ENCODE results near the gene NAALADL2.
"Not testable (repeated sequence)": the region's sequence is repeated elsewhere in the genome, so short reads cannot be mapped to it uniquely, and the experiment has no call there.

NAALADL2 gene

DNA sequence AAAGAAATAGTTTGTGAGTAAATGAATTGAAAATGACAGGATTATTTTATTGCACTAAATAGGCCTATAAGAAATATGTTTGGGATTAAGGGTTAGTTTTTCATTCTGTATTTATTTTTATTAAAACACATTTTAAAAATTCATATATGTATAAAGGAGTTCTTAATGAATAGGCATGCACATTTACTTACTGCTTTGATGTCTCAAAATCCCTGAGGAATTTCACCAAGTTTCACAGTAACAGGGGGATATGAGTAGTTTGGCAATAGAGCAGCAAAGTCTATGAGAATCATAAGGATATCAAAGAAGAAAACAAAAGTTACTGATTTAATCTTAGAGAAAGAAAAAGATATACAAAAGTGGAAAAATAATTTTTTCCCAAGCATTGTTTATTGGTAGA, 411.7 kb downstream of the NAALADL2 start:
- peak; percentile 49 for DNase-seq

DNA sequence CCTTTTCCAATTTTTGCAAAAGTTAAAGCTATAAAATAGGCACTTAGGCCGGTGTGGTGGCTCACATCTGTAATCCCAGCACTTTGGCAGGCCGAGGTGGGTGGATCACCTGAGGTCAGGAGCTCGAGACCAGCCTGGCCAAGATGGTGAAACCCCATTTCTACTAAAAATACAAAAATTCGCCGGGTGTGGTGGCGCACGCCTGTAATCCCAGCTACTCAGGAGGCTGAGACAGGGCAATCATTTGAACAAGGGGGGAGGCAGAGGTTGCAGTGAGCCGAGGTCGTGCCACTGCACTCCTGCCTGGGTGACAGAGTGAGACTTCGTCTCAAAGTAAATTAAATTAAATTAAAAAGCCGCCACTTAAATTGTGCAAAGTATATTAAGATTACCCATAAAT, 412.3 kb downstream of the NAALADL2 start:
- DNase-seq, result not testable (repeated sequence)

DNA sequence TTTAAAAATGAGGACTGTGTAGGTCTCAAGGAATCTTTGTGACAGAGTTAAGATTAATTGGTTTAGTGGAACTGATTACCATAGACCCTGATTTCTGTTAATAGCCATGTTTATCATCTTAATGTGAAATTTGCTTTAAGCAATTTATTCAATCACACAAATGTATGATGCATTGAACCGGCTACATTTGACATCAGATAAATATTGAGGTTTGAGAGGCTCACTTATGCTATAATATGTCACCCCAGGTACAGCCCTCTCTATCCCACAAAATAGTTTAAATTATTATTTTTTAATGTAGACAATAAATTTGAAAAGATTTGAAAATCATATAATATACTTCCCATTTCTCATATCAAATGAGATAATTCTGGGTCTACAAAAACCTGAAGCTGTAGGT, 413.3 kb downstream of the NAALADL2 start:
- no peak for DNase-seq

DNA sequence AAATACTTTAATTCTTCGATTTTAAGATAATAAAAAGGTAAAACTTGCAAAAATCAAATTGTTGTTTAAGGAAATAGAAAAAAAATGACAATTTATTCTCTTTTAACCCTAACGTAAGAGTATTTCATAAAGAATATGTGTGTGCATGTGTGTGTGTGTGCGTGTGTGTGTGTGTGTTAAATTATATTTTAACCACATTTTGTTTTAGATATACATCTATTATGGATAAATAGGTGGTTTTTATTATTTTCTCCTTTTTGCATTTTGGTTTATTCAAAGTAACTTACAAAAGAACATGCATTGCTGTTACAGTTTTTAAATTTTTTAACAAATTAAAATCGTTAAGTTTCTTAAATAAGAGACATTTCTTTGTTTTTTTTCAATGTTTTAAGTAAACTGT, 414.4 kb downstream of the NAALADL2 start:
- DNase-seq, result no peak

DNA sequence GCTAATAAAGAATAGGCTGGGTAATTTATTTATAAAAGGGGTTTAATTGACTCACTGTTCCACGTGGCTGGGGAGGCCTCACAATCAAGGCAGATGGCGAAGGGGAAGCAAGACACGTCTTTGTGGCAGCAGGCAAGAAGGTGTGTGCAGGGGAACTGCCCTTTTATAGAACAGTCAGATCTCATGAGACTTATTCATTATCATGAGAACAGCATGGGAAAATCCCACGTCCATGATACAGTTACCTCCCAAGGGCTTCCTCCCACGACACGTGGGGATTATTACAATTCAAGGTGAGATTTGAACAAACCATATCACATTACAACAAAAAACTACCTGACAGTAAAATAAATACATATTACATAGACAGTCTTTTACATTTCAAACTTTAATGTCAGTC, 414.9 kb downstream of the NAALADL2 start:
- DNase-seq, result no peak

DNA sequence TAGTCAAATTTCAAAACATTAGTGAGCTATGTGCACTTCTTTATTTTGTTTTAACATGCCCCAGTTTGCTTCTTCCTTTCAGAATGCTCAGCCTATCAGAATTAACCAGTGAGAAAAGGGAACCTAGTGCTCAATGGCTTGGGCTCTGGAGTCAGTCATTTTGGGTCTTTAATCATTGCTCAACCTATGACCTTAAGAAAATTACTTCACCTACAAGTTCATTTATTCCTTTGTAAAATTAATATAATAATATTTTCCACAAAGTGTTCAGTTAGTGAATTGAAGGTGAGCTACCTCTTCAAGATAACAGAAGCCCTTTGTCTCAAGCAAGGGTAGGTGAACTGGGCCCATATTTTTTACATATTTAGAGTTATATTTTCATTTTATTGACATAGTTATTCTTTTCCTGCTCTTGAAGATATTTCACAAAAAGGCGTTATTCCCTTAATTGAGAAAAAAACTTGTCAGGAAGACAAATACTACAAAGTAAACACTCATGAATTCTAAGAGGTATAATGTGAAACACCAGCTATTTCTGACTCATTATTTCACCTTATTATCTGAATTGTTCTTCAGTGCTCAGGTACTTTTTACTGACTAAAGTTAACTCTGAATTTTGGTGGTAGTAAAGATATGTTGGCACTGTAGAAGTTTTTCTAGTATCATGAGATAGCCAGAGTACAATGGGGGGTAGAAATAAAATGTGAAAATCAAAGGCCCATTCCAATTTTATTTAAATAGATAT, 415.5 kb downstream of the NAALADL2 start:
- DNase-seq, result no peak

DNA sequence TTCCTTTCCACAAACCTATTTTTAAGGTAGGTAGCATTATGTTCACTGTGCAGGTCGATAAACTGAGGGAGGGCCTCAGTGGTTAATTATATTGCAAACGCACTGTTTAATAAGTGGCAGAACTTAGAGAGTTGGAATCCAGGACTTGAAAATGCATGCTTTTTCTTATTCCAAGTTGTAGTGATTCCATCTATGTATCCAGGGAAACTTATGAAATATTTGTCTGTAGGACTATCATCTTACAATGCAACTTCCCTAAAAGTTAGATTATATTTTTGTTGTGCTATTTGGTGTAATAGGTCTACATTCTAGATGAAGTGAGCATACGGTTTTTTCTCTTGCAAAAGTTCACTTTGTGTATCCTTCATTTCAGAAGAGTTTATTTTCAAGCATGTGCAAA, 419.5 kb downstream of the NAALADL2 start:
- DNase-seq, result no peak

DNA sequence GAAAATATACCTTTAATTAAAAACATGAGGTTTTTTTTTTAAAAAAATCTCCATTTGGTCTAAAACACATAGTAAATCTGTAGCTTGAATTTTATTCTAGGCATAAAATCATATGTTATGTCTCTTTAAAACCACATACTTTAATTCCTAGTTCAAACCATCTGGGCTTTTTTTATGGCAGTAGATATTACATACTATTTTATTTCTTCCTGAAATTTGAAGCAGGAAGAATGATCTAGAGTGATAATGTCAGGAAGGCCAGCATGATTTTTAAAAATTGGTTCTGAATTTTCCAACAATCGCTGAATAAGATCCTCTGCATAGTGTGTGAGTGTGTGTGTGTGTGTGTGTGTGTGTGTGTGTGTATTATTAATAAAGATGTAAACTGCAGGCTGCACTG, 420.3 kb downstream of the NAALADL2 start:
- no peak for DNase-seq

DNA sequence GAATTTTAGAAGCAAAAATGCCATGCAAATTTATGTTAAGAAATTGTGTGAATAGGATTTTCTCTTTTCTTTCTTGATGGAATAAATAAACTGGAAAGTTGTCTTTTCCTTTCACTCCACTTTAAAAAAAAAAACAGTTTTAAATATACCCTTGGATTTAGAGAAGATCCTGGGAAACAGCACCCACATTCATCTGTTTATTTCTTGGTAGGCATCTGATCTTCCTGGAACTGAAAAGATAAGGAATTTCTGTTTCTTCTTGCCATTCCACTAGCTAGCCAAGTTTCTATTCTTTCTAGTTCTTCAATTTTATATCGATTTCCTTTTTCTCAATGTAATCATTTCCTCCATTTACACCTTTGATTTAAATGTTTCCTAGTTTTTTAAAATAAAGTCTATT, 420.8 kb downstream of the NAALADL2 start:
- DNase-seq, result no peak

DNA sequence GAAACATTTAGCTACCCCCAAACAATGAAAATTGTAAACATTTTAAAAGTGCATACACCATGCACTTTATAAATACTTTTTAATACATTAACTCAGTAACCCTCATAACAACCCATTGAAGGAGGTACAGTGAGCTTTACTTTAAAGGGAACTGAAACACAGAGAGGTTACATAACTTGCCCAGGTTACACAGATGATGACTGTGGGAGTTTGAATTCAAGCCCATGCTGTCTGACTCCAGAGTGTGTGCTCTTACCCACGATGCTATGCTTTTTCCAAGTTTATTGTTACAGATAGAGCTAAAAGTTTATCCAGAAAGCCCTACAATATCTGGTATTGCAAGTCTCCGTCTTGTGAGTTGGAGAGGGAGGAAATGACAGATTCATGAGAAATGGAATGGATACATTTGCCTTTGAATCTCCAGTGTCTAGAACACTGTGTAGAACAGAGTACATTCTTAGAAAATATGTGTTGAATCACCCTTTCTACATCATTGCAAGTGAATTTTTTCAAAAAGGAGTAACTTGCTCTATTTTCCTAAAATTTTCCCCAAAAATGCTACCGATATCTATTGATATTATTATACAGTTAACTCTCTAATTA, 428.3 kb downstream of the NAALADL2 start:
- no peak for DNase-seq

DNA sequence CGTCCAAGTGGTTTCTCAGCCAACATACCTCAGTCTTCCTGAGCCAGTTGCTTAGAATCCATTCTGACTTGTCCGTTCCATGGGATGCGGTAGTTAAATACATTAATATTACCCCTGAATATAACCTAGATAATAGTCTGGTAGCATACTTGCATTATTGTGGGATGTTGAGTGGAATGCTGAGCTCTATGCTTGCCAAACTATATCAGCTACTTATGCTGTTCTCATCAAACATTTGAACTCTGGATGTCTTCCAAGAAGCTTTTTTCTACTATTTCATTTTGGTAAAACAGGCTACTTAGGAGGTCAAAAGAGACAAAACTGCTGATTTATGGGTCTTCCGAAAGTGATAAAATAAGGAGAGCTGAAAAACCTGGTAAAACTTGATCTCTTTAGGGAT, 429.5 kb downstream of the NAALADL2 start:
- peak; percentile 26 for DNase-seq

DNA sequence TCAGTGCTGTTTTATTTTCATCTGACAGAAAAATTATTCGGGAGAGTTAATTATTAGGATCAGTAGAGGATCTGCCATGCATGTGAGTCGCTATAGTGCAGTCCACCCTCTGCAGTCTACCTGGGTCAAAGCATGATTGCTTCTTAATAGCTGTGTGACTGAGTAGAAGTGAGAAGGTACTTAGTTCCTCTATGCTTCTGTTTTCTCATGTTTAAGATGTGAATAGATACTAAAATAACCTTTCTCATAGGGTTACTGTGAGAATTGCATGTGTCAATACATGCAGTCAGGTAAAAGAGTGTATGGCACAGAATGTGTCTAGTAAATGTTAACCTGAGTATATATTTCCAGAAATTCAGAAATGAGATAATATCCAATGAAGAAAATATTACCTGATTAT, 435.7 kb downstream of the NAALADL2 start:
- no peak for DNase-seq

DNA sequence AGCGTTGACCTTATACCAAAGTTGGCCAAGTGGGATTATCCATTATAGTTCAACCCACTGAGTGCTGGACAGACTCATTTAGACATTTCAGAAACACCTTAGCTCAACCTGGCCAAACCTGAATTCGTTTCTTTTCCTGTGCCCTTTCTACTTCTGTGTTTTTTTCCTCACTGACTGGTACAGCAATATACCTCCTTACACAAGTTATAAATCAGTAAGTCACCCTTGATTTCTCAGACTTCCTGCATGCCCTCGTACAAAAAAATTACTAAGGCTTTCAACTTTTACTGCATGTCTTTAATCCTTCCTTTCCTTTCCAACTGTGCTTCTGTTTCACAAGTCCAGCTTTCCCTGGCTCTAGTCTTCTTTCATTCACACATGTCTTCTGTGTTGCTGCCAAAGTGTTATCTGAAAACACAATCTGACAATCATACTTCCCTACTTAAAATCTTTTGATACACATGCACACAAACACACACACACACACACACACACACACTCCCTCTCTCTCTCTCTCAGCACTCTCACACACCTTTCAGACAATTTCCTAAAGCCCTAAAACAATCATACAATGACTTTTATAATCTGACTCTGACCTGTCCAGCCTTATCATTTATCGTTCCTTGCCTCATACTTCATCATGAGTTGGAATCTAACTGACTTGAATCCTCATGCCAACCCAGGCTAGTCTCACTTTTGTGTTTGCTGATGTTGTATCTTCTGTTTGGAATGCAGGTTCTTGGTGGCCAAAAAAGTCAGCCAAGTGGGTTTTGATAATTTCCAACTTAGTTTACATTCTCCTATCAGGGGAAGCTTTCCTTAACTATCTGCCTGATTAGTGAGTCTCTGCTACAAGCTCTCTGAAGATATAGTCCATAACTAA, 436.4 kb downstream of the NAALADL2 start:
- no peak for DNase-seq

DNA sequence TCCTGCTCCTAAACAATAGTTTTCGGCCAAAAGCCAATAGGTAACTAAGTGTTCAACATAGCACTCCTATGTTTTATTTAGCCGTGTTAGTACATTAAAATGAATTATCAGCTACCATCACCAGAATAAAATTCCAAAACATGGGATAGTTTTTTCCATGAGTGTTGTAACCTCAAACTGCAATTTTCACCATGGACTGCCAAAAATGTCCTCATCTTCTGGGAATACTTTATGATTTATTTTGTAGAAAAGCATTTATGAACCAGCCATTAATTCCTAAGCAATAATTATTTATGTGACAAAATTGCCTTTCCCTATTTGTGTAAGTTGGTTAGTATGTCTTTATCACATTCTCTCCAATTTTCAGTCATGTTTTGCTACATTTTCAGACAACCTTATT, 438.1 kb downstream of the NAALADL2 start:
- no peak for DNase-seq

DNA sequence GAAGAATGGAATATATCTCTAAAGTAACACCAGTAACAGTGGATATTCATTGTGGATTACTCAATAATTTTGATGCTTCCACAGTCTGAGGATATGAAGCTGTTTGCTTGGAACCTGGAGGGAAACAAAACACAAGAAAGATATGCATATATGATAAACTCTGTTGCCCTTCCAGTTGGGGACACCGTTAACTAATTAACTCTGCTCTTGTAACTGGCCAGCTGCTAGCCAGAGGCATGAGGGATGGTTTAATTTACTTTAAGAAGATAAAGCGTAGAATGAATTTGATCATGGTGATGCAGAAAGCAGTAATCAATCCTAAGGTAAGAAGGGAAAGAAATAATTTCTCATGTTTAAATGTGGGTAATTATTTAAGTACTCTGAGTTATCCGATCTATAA, 442.6 kb downstream of the NAALADL2 start:
- no peak for DNase-seq

DNA sequence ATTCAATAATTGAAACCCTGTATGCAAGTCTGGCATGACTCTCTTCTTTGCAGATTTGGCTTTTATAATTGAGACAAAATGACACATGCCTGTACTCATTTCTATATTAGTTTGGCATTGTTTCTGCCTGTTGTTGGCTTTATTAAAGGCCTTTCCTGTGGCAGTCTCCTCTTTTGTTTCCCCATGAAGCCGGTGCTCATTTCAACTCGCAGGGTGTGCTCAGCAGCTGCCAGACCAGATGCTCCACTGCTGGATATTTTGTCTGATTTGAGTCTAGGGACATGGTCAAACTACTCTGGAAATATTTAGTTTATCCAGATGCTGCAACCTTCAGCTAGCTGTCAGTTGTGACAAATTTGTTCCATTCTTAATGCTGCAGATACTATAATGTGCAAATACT, 445.3 kb downstream of the NAALADL2 start:
- no peak for DNase-seq

DNA sequence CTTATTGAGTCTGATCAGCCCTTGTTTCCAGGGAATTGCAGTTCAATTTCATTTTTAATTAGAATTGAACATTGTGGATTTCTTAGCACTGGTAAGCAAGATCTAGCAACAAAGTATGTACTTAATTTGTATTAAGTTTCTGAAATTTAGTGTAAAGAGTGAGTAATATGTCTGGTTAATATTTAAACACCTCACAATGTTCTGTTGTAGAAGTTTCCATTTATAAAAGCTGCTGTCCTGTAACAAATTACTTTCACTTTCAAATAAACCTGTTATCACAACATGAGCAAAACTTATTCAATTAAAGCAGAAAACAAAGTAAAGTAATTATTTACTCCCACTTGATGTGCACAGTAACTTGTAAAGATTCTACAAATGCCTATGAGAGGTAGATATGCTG, 448.5 kb downstream of the NAALADL2 start:
- DNase-seq, result no peak

DNA sequence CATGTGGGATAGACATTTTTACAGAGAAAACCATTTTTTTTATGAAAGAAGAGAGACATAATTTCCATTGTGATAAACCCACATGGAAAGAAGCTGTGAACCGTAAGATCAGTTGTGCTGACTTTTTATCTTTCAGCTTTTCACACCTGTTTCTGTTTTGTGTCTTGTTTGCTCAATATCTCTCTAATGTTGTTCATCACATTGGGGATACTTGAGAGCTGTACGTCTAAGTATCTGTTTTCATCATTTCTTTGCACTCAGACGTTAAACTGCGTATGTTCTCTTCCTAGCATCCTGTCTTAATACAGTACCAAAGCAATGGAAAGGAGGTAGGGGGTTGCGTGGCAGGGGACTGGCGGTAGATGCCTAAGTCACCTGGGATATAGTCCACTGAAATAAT, 449.0 kb downstream of the NAALADL2 start:
- no peak for DNase-seq

DNA sequence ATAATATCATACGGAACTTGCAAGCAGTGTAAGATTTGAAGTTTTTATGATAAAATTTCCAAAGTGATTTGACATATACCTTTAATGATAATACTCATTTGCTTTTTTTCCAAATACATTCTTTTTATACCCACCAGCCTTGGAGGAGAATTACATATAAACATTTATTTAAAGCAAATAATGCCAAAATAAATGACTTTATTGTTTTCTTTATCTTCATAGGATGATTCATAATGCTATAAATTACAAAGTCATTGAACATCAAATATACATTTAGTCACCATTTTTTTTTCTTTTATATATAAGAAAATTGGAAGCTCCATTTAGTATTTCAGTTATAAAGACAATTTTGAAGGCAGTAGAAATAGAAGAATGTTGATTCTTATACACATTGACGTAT, 450.9 kb downstream of the NAALADL2 start:
- no peak for DNase-seq

DNA sequence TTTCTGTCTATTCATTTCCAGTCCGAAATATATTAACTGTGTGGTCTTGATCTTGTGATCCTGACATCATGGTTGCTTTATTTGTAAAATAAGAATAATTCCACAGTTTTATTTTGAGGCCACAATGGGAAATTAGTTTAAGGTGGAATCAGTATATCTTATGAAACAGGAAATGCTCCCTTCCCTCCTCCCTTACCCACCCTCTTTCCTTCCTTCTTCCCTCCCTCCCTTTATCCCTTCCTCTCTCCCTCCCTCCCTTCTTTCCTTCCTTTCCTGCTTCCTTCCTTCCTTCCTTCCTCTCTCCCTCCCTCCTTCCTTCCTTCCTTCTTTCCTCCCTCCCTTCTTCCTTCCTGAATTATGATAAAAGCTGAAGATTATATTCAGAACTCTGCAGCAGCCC, 452.3 kb downstream of the NAALADL2 start:
- DNase-seq, result no peak

DNA sequence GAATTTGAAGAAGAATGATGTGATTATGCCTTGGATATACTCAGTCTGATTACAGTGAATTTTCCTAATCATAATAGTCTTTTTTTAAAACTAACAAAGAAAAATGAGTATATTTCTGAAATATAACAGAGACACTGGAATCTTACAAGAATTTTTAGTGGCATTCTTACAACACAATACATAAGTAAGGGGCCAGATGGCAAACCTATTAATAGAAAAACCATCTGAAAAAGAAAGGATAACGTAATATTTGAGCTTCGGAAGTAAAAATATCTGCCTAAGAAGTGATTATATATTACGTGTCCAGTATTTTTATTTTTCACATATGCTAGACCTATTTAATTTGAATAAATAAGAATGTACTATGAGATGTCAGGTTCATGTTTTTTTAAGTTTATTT, 452.8 kb downstream of the NAALADL2 start:
- DNase-seq, result no peak

DNA sequence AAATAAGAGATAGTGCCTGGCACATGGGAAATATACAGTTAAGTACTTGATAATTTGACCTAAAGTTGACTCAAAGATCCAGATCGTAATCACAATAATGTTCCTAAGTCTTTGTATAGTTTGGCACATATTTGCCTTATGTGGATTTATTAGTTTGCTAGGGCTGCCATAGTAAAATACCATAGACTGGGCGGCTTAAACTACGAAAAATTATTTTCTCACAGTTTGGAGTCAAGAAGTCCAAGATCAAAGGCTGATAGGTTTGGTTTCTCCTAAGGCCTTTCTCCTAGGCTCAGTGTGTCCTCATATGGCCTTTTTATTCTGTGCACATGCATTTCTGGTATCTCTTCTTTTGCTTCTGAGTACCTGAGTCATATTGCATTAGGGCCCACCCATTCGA, 453.7 kb downstream of the NAALADL2 start:
- DNase-seq, result no peak

DNA sequence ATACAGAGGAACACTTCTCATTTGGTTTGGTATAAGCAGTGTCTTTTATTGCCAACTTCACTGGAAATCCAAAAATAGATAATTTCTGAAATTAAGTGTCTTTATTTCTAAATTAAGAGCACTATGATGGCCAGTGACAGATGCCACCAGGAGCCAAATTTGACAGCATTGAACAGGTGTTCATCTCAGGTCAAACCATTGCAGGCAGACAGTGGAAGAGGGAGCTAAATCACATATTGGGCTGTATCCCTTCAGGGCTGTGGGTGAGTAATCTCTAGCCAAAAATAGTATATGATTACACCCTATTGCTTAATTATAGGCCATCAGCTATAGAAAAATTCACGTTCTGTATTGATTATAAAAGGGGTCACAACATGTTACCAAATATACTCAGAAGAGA, 457.7 kb downstream of the NAALADL2 start:
- DNase-seq, result no peak

DNA sequence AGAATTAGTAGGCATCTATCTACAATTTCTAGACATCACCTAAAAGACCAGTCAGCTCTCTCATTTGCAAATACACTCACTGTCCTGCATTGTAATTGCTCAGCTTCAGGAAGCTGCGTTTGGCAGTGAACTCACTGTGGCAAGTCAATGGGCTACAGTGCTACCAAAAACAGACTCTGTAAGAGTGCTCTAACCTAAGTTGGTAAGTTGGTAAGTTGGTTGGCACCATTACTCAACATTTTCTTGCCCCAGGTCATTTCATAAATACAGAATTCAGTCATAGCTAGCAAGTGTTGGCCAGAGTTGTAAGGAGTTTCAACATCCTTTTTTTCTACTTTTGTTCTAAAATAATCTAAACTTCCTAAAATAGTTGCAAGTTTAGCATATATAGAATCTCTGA, 466.3 kb downstream of the NAALADL2 start:
- no peak for DNase-seq

All from fibroblast of skin of scalp (primary cell).